HepG2 (cell line): ENCODE data around the gene TSPAN7.

Experiments
- ARNTL ChIP-seq: sonication (generic); formaldehyde crosslinking; IDR thresholded peaks from 2 replicates; pipeline ENCODE4 v1.4.0; 2020; ENCODE audit warnings: mild to moderate bottlenecking, missing genetic modification reagents
- JUN ChIP-seq: sonication (generic); formaldehyde crosslinking; IDR thresholded peaks from 2 replicates; pipeline ENCODE4 v1.4.0; 2020; ENCODE audit warnings: mild to moderate bottlenecking, missing genetic modification reagents
- POLR2AphosphoS5 ChIP-seq: IDR thresholded peaks from 2 replicates; pipeline ENCODE4 v1.6.1; 2012; ENCODE audit warnings: low read depth, low read length
- SP1 ChIP-seq, 2 experiments: fragments of 450-650 bp in 1 of 2; sonication (generic) in 1 of 2; formaldehyde crosslinking in 1 of 2; IDR thresholded peaks; 2 replicates each; pipeline versions ENCODE4 v1.4.0 to v1.6.1; 2016 to 2020; ENCODE audit warnings: missing genetic modification reagents in 1 of 2
- TAF1 ChIP-seq: sonication (generic); formaldehyde crosslinking; IDR thresholded peaks from 2 replicates; pipeline ENCODE4 v1.4.0; 2020; ENCODE audit warnings: missing genetic modification reagents
- ZNF614 ChIP-seq: IDR thresholded peaks from 2 replicates; pipeline ENCODE4 v1.6.1; 2018; ENCODE audit warnings: missing biosample characterization, missing genetic modification reagents, inconsistent platforms, borderline replicate concordance
- TF ChIP-seq, protein P1 (sequence below): sonication (generic); formaldehyde crosslinking; IDR thresholded peaks from 2 replicates; pipeline ENCODE4 v1.5.0; 2020; ENCODE audit warnings: mild to moderate bottlenecking, missing genetic modification reagents, moderate library complexity
- TF ChIP-seq, protein P2 (sequence below): sonication (generic); formaldehyde crosslinking; IDR thresholded peaks from 2 replicates; pipeline ENCODE4 v1.8.1; 2023; ENCODE audit warnings: mild to moderate bottlenecking, missing genetic modification reagents, borderline replicate concordance

DNA sequence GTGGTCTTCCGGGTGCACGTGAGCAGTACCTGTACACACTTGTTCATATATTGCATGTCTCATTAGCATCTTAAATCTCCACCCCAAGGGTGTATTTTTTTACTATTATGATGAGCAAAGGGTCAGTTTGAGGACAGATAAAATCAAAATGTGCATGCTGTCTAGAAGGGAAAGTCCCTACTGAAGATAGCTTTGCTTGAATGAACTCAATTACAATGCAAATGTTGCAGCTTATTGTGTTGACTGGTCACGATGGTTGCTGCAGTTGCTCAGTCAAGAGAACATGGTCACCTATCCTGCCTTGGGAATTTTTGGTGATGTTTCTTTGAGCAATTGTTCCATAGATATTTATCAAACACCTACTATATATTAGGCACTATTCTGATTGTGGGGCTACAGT lies 136.1 kb downstream of the TSPAN7 start:
- TF ChIP-seq, protein P1, sequence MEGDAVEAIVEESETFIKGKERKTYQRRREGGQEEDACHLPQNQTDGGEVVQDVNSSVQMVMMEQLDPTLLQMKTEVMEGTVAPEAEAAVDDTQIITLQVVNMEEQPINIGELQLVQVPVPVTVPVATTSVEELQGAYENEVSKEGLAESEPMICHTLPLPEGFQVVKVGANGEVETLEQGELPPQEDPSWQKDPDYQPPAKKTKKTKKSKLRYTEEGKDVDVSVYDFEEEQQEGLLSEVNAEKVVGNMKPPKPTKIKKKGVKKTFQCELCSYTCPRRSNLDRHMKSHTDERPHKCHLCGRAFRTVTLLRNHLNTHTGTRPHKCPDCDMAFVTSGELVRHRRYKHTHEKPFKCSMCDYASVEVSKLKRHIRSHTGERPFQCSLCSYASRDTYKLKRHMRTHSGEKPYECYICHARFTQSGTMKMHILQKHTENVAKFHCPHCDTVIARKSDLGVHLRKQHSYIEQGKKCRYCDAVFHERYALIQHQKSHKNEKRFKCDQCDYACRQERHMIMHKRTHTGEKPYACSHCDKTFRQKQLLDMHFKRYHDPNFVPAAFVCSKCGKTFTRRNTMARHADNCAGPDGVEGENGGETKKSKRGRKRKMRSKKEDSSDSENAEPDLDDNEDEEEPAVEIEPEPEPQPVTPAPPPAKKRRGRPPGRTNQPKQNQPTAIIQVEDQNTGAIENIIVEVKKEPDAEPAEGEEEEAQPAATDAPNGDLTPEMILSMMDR (CRISPR knock-in tag): no peak
- TF ChIP-seq, protein P2, sequence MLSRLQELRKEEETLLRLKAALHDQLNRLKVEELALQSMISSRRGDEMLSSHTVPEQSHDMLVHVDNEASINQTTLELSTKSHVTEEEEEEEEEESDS: no peak
- no peak for TF ChIP-seq SP1 (IDR thresholded peaks at IDR 0.05)
- TF ChIP-seq SP1 (CRISPR knock-in tag; IDR thresholded peaks at IDR 0.05): no peak
- no peak for TF ChIP-seq TAF1 (CRISPR knock-in tag)
- no peak for TF ChIP-seq ZNF614 (CRISPR knock-in tag)
- no peak for TF ChIP-seq ARNTL (CRISPR knock-in tag)
- no peak for TF ChIP-seq POLR2AphosphoS5
- TF ChIP-seq JUN (CRISPR knock-in tag): no peak
